Right atrium auricular region (tissue), 2 donors: ENCODE data around the gene ARSD. TPM values are rescaled to one million over a fixed set of nuclear protein-coding genes. Genes with fewer than 3 reads are reported as not detected.
A peak's percentile ranks its signal among the peaks of the same experiment; 100 is the strongest.

ENCODE experiments used
- DNase-seq: peaks from one replicate; pipeline ENCODE4 v3.0.0-alpha.2; 2019; ENCODE audit warnings: low spot score
- H3K27ac ChIP-seq, 2 donors: fragments of 200-600 bp; sonication (generic); 1 replicate in 1 of 2; 2 replicates in 1 of 2; pipeline ENCODE4 v1.5.1; 2016 to 2019
- H3K27me3 ChIP-seq, 2 donors: fragments of 200-600 bp; sonication (generic); one replicate each; pipeline versions ENCODE4 v1.5.1 to v1.6.0; 2017 to 2019
- H3K36me3 ChIP-seq: fragments of 200-600 bp; sonication (generic); one replicate; pipeline ENCODE4 v1.5.1; 2016
- H3K4me1 ChIP-seq, 2 donors: fragments of 200-600 bp; sonication (generic); one replicate each; pipeline versions ENCODE4 v1.5.1 to v1.6.0; 2017 to 2019
- H3K4me3 ChIP-seq, 2 donors: fragments of 200-600 bp; sonication (generic); 1 replicate in 1 of 2; 2 replicates in 1 of 2; pipeline ENCODE4 v1.5.1; 2017 to 2019; ENCODE audit warnings: mild to moderate bottlenecking in 1 of 2, moderate library complexity in 1 of 2
- H3K9me3 ChIP-seq, 2 donors: fragments of 200-600 bp; sonication (generic); one replicate each; pipeline ENCODE4 v1.5.1; 2019
- total RNA-seq, 2 donors: library from RNA; depleted of rRNA; stranded (reverse); fragments of >200 nt; gene quantifications; one replicate each; pipeline ENCODE4 v1.1.0, GENCODE V29; 2016
- TF ChIP-seq, protein P1 (sequence below), 2 donors: fragments of 200-600 bp; sonication (generic); IDR thresholded peaks; one replicate each; pipeline ENCODE4 v1.5.1; 2019; ENCODE audit warnings: antibody characterized with exemption in 2 of 2

ARSD gene
- total RNA-seq, 2 donors from 2014 or later = 6.1 to 10.0 TPM

DNA sequence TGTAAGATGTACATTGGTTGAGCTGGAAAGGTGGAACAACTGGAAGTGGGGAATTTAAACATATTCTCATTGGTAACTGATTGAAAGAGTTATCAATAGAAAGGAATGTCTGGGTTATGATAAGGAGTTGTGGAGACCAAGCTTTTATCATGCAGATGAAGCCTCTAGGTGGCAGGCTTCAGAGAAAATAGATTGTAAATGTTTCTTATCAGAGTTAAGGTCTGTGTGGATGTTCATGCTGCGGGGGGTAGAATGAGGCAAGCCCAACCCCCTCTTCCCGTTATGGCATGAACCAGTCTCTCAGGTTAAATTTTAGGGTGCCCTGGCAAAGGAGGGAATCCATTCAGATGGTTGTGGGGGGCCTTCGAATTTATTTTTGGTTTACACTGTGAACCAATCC, 16.0 kb downstream of the ARSD start:
- Histone ChIP-seq H3K4me1 (no peaks in the 10 kb centered on the region), H3K4me3 (no peak overlapping the region), H3K36me3 (no peaks in the 10 kb centered on the region), H3K9me3 (no peaks in the 10 kb centered on the region), H3K27ac (no peak overlapping the region), H3K27me3 (no peaks in the 10 kb centered on the region)
- TF ChIP-seq, protein P1, sequence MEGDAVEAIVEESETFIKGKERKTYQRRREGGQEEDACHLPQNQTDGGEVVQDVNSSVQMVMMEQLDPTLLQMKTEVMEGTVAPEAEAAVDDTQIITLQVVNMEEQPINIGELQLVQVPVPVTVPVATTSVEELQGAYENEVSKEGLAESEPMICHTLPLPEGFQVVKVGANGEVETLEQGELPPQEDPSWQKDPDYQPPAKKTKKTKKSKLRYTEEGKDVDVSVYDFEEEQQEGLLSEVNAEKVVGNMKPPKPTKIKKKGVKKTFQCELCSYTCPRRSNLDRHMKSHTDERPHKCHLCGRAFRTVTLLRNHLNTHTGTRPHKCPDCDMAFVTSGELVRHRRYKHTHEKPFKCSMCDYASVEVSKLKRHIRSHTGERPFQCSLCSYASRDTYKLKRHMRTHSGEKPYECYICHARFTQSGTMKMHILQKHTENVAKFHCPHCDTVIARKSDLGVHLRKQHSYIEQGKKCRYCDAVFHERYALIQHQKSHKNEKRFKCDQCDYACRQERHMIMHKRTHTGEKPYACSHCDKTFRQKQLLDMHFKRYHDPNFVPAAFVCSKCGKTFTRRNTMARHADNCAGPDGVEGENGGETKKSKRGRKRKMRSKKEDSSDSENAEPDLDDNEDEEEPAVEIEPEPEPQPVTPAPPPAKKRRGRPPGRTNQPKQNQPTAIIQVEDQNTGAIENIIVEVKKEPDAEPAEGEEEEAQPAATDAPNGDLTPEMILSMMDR (IDR thresholded peaks at IDR 0.05) = peak in 1 of 2 donors; percentile 12
- DNase-seq = no peak

DNA sequence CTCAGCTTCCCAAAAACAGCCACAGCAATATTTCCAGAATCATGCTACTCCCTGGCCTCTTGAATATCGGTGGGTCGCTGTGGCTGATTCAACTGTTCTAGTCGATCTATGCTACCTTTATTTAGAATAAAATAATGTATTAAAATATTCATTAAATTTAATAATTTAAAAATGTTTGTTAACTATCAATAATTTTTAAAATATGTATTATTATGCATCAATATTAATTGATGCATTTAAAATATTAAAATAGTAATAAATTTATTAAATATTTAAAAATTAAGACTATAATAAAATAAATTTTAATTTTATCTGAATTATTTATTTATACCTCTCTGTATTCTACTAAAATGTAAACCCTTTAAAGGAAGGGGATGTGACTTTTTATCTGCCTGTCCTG, 19.0 kb downstream of the ARSD start:
- Histone ChIP-seq H3K27ac (no peak overlapping the region), H3K4me3 (no peak overlapping the region)
- TF ChIP-seq, protein P1 (IDR thresholded peaks at IDR 0.05) = no peak

DNA sequence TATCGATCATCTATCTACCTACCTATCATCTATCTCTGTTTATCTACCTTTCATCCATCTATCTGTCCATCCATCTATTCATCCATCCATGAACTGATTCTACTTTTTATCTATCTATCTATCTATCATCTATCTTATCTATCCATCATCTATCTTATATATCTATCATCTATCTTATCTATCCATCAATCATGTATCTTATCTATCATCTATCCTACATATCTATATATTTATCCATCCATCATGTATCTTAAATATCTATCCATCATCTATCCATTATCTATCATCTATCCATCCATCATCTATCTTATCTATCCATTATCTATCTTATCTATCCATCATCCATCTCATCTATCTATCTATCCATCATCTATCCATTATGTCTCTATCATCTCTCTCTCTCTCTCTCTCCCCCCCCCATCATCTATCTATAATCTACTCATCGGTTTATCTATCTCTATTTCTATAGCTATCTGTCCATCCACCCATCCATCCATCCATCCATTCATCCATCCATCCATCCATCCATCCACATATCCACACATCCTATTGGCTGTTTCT, 20.9 kb downstream of the ARSD start:
- no peak overlapping the region for H3K27ac ChIP-seq
- no peaks in the 10 kb centered on the region for H3K27me3 ChIP-seq
- no peak overlapping the region for H3K4me3 ChIP-seq
- no peaks in the 10 kb centered on the region for H3K4me1 ChIP-seq
- no peaks in the 10 kb centered on the region for H3K36me3 ChIP-seq
- TF ChIP-seq, protein P1 (IDR thresholded peaks at IDR 0.05) = no peak
- H3K9me3 ChIP-seq = peaks cover 0 to 18% of the 10 kb centered on the region in 2 donors
- no peak for DNase-seq

More for the DNA sequence above, 19.0 kb downstream of the ARSD start:
- Histone ChIP-seq H3K27me3 (no peaks in the 10 kb centered on the region), H3K36me3 (no peaks in the 10 kb centered on the region), H3K9me3 (no peaks in the 10 kb centered on the region), H3K4me1 (no peaks in the 10 kb centered on the region)
- no peak for DNase-seq

DNA sequence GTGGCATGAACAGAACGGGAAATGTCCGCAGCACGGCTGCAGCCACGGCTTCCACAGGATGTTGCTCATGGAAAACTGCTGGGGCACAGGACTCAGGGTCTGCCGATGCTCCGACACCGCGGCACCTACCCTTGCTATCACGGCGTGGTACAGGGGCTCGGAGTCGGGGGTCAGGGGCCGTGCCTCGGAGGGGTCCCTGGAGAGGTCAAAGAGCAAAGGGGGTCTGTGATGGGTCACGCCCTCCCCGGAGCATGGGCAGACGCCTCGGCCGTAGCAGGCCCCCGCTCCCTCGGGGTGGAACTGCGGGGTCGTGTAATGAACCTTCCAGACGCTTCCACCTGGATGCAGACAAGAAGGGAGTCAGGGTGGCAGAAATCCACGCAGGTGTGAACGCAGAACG, 21.8 kb downstream of the ARSD start:
- Histone ChIP-seq H3K4me3 (no peak overlapping the region), H3K9me3 (peaks cover 0 to 27% of the 10 kb centered on the region in 2 donors), H3K36me3 (no peaks in the 10 kb centered on the region), H3K4me1 (no peaks in the 10 kb centered on the region), H3K27me3 (no peaks in the 10 kb centered on the region), H3K27ac (no peak overlapping the region)
- DNase-seq = no peak
- TF ChIP-seq, protein P1 (IDR thresholded peaks at IDR 0.05) = no peak

DNA sequence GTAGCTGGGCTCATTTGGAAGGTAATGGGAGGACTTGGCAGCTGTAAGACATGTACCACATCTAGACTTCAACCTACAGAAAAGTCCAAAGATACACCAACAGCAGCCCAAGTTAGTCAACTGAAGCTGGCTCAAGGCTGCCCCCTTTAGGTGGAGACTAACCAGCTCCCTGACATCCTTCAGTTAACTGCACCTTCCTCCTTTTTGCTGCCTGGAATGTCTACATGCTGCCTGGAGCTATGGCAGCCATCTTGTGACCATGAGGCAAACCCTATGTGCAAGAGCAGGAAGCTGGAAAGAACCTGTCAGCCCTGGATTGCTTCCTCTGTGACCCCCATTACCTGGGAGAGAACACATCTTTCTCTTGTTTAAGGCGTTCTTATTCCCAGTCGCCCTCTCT, 25.8 kb downstream of the ARSD start:
- no peak for DNase-seq

More for the DNA sequence above, 25.8 kb downstream of the ARSD start:
- no peaks in the 10 kb centered on the region for H3K36me3 ChIP-seq
- H3K27me3 ChIP-seq = no peaks in the 10 kb centered on the region
- H3K4me1 ChIP-seq = no peaks in the 10 kb centered on the region
- H3K4me3 ChIP-seq = no peak overlapping the region
- H3K27ac ChIP-seq = no peak overlapping the region
- H3K9me3 ChIP-seq = peaks cover 0 to 29% of the 10 kb centered on the region in 2 donors
- TF ChIP-seq, protein P1 (IDR thresholded peaks at IDR 0.05) = no peak
